UCSD-AML1 (cell line): ENCODE data around the gene CEP57L1.
"Not testable (repeated sequence)": the region's sequence is repeated elsewhere in the genome, so short reads cannot be mapped to it uniquely, and the experiment has no call there.

ENCODE experiments used
- DNase-seq: peaks from one replicate; lab custom pipeline; 2025; ENCODE audit not compliant: unreplicated experiment; lab: John Stamatoyannopoulos, UW

CEP57L1 gene

GRCh38 chr6:109104512-109104911 is 9.2 kb downstream of the CEP57L1 start:
- no peak for DNase-seq

GRCh38 chr6:109105681-109106080 is 10.4 kb downstream of the CEP57L1 start:
- DNase-seq = no peak

GRCh38 chr6:109109663-109110062 is 14.4 kb downstream of the CEP57L1 start:
- not testable (repeated sequence) for DNase-seq

- DNase-seq = not testable (repeated sequence)
Measured at GRCh38 chr6:109112663-109113062, 17.4 kb downstream of the CEP57L1 start.

- peak; percentile 14 for DNase-seq
Measured at GRCh38 chr6:109117346-109118035, 22.2 kb downstream of the CEP57L1 start.

- no peak for DNase-seq
Measured at GRCh38 chr6:109118337-109118736, 23.0 kb downstream of the CEP57L1 start.

- DNase-seq = no peak
Measured at GRCh38 chr6:109118871-109119354, 23.6 kb downstream of the CEP57L1 start.

- no peak for DNase-seq
Measured at GRCh38 chr6:109121411-109121810, 26.1 kb downstream of the CEP57L1 start.

GRCh38 chr6:109124219-109124618 is 28.9 kb downstream of the CEP57L1 start:
- DNase-seq = no peak

GRCh38 chr6:109125504-109125903 is 30.2 kb downstream of the CEP57L1 start:
- DNase-seq = no peak

- no peak for DNase-seq
Measured at GRCh38 chr6:109130065-109130464, 34.8 kb downstream of the CEP57L1 start.

- not testable (repeated sequence) for DNase-seq
Measured at GRCh38 chr6:109135600-109135999, 40.3 kb downstream of the CEP57L1 start.

- not testable (repeated sequence) for DNase-seq
Measured at GRCh38 chr6:109136039-109136438, 40.7 kb downstream of the CEP57L1 start.

- not testable (repeated sequence) for DNase-seq
Measured at GRCh38 chr6:109136530-109136929, 41.2 kb downstream of the CEP57L1 start.

- no peak for DNase-seq
Measured at GRCh38 chr6:109139109-109139508, 43.8 kb downstream of the CEP57L1 start.

GRCh38 chr6:109142067-109142466 is 46.8 kb downstream of the CEP57L1 start:
- not testable (repeated sequence) for DNase-seq

GRCh38 chr6:109143191-109143590 is 47.9 kb downstream of the CEP57L1 start:
- DNase-seq = no peak

- DNase-seq = not testable (repeated sequence)
Measured at GRCh38 chr6:109148251-109148650, 52.9 kb downstream of the CEP57L1 start.

- DNase-seq = not testable (repeated sequence)
Measured at GRCh38 chr6:109148716-109149115, 53.4 kb downstream of the CEP57L1 start.

GRCh38 chr6:109153752-109154151 is 58.4 kb downstream of the CEP57L1 start:
- no peak for DNase-seq

- DNase-seq = no peak
Measured at GRCh38 chr6:109164331-109164730, 69.0 kb downstream of the CEP57L1 start.

GRCh38 chr6:109165392-109165974 is 70.2 kb downstream of the CEP57L1 start:
- no peak for DNase-seq
